NT2/D1 (cell line): ENCODE measurements around the gene SLC16A10.

Source experiments
- YY1 ChIP-seq: IDR thresholded peaks from 2 replicates; pipeline ENCODE4 v1.6.1; 2011; ENCODE audit not compliant: insufficient read length, insufficient read depth
- ZNF274 ChIP-seq: IDR thresholded peaks from 2 replicates; pipeline ENCODE4 v1.6.1; 2011; ENCODE audit warnings: mild to moderate bottlenecking, low read depth, low read length

DNA sequence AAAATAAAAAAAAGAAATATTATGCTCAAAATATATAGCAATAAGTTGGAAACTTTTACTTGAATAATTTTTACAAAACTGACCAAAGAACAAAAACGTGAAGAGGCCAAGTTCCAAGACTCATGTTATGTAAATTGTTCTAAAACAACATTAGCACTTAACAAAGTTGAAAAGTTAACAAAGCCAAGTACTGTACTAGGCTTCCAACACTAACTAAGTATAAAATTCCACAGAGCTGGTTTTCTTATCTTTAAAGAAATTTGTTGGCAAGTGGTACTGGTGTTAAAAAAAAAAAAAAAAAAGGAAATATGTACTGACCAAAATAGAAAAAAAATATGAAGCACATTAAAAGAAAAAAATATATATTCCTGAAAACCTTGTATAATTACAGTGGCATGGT lies 127.8 kb downstream of the SLC16A10 start:
- TF ChIP-seq YY1 (no peak), ZNF274 (no peak)
